HepG2 (cell line): ENCODE data around the gene ZACN. TPM values are rescaled to one million over a fixed set of nuclear protein-coding genes. Genes with fewer than 3 reads are reported as not detected.

Experiments used
- ARID2 ChIP-seq: sonication (generic); formaldehyde crosslinking; IDR thresholded peaks from 2 replicates; pipeline ENCODE4 v1.8.1; 2022; ENCODE audit warnings: mild to moderate bottlenecking, missing genetic modification reagents, borderline replicate concordance
- DPF2 ChIP-seq: sonication (generic); formaldehyde crosslinking; IDR thresholded peaks from 2 replicates; pipeline ENCODE4 v1.4.0; 2020; ENCODE audit warnings: mild to moderate bottlenecking, low read depth, missing genetic modification reagents, borderline replicate concordance
- FOXK1 ChIP-seq: sonication (generic); formaldehyde crosslinking; IDR thresholded peaks from 2 replicates; pipeline ENCODE4 v1.4.0; 2020; ENCODE audit warnings: low read depth, missing genetic modification reagents, borderline replicate concordance
- MATR3 ChIP-seq: sonication (generic); formaldehyde crosslinking; IDR thresholded peaks from 2 replicates; pipeline ENCODE4 v1.4.0; 2020; ENCODE audit warnings: missing genetic modification reagents
- MEIS2 ChIP-seq: sonication (generic); formaldehyde crosslinking; IDR thresholded peaks from 2 replicates; pipeline ENCODE4 v1.9.0; 2021; ENCODE audit warnings: mild to moderate bottlenecking, missing genetic modification reagents
- PHF5A ChIP-seq: IDR thresholded peaks from one replicate; pipeline ENCODE4 v1.6.1; 2018; ENCODE audit warnings: low read depth, missing genetic modification reagents; ENCODE audit not compliant: unreplicated experiment
- RXRB ChIP-seq: IDR thresholded peaks from 2 replicates; pipeline ENCODE4 v1.6.1; 2016; ENCODE audit warnings: borderline replicate concordance, missing genetic modification reagents, missing compliant biosample characterization
- SMYD3 ChIP-seq: sonication (generic); formaldehyde crosslinking; IDR thresholded peaks from 2 replicates; pipeline ENCODE4 v1.8.1; 2023; ENCODE audit warnings: mild to moderate bottlenecking, missing genetic modification reagents
- SNAPC5 ChIP-seq: sonication (generic); formaldehyde crosslinking; IDR thresholded peaks from 2 replicates; pipeline ENCODE4 v1.8.1; 2023; ENCODE audit warnings: mild to moderate bottlenecking, missing genetic modification reagents, borderline replicate concordance
- SRSF4 ChIP-seq: fragments of 200-400 bp; formaldehyde crosslinking; IDR thresholded peaks from one replicate; pipeline ENCODE4 v1.6.1; 2018; ENCODE audit warnings: mild to moderate bottlenecking, low read depth, low read length, moderate library complexity; ENCODE audit not compliant: poor library complexity, severe bottlenecking
- ZNF260 ChIP-seq: sonication (generic); formaldehyde crosslinking; IDR thresholded peaks from 2 replicates; pipeline ENCODE4 v1.4.0; 2020; ENCODE audit warnings: missing genetic modification reagents, low read depth, mild to moderate bottlenecking, borderline replicate concordance
- ZNF281 ChIP-seq: sonication (generic); formaldehyde crosslinking; IDR thresholded peaks from 2 replicates; pipeline ENCODE4 v1.4.0; 2020; ENCODE audit warnings: missing genetic modification reagents, borderline replicate concordance
- ZNF484 ChIP-seq: sonication (generic); formaldehyde crosslinking; IDR thresholded peaks from 2 replicates; pipeline ENCODE4 v1.5.1; 2020; ENCODE audit warnings: mild to moderate bottlenecking, low read depth, missing genetic modification reagents, borderline replicate concordance
- ZNF580 ChIP-seq: IDR thresholded peaks from 2 replicates; pipeline ENCODE4 v1.6.1; 2016; ENCODE audit warnings: low read depth, borderline replicate concordance
- ZSCAN5A ChIP-seq: sonication (generic); formaldehyde crosslinking; IDR thresholded peaks from 2 replicates; pipeline ENCODE4 v1.8.0; 2022; ENCODE audit warnings: mild to moderate bottlenecking, missing genetic modification reagents, borderline replicate concordance
- polyA plus RNA-seq, 8 experiments: library from polyadenylated mRNA; depleted of rRNA in 3 of 8; stranded (reverse) in 7 of 8; unstranded in 1 of 8; fragments of >200 nt; fragmentation: Illumina TruSeq in 4 of 8; extraction: Trizol in 4 of 8; gene quantifications; 2 replicates each; pipeline versions ENCODE4 v1.2.1 to v1.2.3, GENCODE V29; 2011 to 2016; ENCODE audit warnings: low read depth in 4 of 8, missing spikeins in 1 of 8, mixed read lengths in 1 of 8; ENCODE audit not compliant: insufficient read depth in 1 of 8
- total RNA-seq, 5 experiments: library from RNA; depleted of rRNA; stranded (reverse); fragments of >200 nt; fragmentation: Illumina TruSeq; extraction: Trizol; gene quantifications; 2 replicates each; pipeline ENCODE4 v1.2.3, GENCODE V29; 2016; ENCODE audit warnings: low read depth in 1 of 5
- TF ChIP-seq, protein P1 (sequence below): sonication (generic); formaldehyde crosslinking; IDR thresholded peaks from 2 replicates; pipeline ENCODE4 v1.4.0; 2020; ENCODE audit warnings: missing genetic modification reagents
- TF ChIP-seq, protein P2 (sequence below): IDR thresholded peaks from 2 replicates; pipeline ENCODE4 v1.6.1; 2016; ENCODE audit warnings: mild to moderate bottlenecking, missing biosample characterization, missing genetic modification reagents

Gene ZACN
- total and polyA plus RNA-seq, 2 of the 13 experiments (the other 11 are each of a cell fraction or from before 2014, with no cell fraction given) = 0.11 to 0.15 TPM

GRCh38 chr17:76072148-76072858, 6.7 kb upstream of the ZACN start, which contains the start of gene SRP68 (continued):
- TF ChIP-seq SMYD3 (no peak), SRSF4 (no peak), ZNF281 (CRISPR knock-in tag) (peak; percentile 59; the same call in 1 of the 2 replicates), SNAPC5 (CRISPR knock-in tag) (peak; percentile 63; the same call in 1 of the 2 replicates), MEIS2 (peak; percentile 72; the same call in 1 of the 2 replicates), FOXK1 (peak; percentile 70; the same call in 1 of the 2 replicates), ZNF484 (CRISPR knock-in tag) (no peak; the same call in 1 of the 2 replicates), ZNF260 (CRISPR knock-in tag) (0 out of 2 replicates have a peak, but pooled peaks have one; percentile 4), RXRB (peak; percentile 73), ARID2 (CRISPR knock-in tag) (no peak), ZSCAN5A (CRISPR knock-in tag) (no peak), PHF5A (peak; percentile 88), DPF2 (CRISPR knock-in tag) (no peak; the same call in 1 of the 2 replicates), ZNF580 (CRISPR knock-in tag) (peak; percentile 69; the same call in 1 of the 2 replicates), MATR3 (CRISPR knock-in tag) (no peak)
- TF ChIP-seq, protein P1, sequence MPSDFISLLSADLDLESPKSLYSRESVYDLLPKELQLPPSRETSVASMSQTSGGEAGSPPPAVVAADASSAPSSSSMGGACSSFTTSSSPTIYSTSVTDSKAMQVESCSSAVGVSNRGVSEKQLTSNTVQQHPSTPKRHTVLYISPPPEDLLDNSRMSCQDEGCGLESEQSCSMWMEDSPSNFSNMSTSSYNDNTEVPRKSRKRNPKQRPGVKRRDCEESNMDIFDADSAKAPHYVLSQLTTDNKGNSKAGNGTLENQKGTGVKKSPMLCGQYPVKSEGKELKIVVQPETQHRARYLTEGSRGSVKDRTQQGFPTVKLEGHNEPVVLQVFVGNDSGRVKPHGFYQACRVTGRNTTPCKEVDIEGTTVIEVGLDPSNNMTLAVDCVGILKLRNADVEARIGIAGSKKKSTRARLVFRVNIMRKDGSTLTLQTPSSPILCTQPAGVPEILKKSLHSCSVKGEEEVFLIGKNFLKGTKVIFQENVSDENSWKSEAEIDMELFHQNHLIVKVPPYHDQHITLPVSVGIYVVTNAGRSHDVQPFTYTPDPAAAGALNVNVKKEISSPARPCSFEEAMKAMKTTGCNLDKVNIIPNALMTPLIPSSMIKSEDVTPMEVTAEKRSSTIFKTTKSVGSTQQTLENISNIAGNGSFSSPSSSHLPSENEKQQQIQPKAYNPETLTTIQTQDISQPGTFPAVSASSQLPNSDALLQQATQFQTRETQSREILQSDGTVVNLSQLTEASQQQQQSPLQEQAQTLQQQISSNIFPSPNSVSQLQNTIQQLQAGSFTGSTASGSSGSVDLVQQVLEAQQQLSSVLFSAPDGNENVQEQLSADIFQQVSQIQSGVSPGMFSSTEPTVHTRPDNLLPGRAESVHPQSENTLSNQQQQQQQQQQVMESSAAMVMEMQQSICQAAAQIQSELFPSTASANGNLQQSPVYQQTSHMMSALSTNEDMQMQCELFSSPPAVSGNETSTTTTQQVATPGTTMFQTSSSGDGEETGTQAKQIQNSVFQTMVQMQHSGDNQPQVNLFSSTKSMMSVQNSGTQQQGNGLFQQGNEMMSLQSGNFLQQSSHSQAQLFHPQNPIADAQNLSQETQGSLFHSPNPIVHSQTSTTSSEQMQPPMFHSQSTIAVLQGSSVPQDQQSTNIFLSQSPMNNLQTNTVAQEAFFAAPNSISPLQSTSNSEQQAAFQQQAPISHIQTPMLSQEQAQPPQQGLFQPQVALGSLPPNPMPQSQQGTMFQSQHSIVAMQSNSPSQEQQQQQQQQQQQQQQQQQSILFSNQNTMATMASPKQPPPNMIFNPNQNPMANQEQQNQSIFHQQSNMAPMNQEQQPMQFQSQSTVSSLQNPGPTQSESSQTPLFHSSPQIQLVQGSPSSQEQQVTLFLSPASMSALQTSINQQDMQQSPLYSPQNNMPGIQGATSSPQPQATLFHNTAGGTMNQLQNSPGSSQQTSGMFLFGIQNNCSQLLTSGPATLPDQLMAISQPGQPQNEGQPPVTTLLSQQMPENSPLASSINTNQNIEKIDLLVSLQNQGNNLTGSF (CRISPR knock-in tag) = no peak
- TF ChIP-seq, protein P2, sequence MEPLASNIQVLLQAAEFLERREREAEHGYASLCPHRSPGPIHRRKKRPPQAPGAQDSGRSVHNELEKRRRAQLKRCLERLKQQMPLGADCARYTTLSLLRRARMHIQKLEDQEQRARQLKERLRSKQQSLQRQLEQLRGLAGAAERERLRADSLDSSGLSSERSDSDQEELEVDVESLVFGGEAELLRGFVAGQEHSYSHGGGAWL (CRISPR knock-in tag) = peak; percentile 91
